PC-9 (cell line): ENCODE measurements around the gene PLB1.

ENCODE experiments used
- CTCF ChIP-seq: fragments of 200-600 bp; sonication (generic); conservative IDR thresholded peaks from 2 replicates; pipeline ENCODE4 v1.6.1; 2017; ENCODE audit warnings: mixed run types, antibody characterized with exemption, mild to moderate bottlenecking, moderate library complexity
- EZH2 ChIP-seq: fragments of 200-600 bp; sonication (generic); IDR thresholded peaks from 2 replicates; pipeline ENCODE4 v1.8.0; 2017; ENCODE audit warnings: antibody characterized with exemption, low read depth

- no peak for TF ChIP-seq CTCF
- no peak for TF ChIP-seq EZH2
Measured at GRCh38 chr2:28674062-28674712, 178.3 kb downstream of the PLB1 start.
